NCI-H1092 treated with DMSO at 0.1 percent for 48 hours (cell line): ENCODE measurements around the gene CCDC141.
"Not testable (repeated sequence)": the region's sequence is repeated elsewhere in the genome, so short reads cannot be mapped to it uniquely, and the experiment has no call there.

Source experiments
- DNase-seq: peaks from one replicate; lab custom pipeline; 2025; lab: John Stamatoyannopoulos, UW

CCDC141 gene

GRCh38 chr2:179044500-179044899 is 5.4 kb downstream of the CCDC141 start:
- no peak for DNase-seq

- DNase-seq = no peak
Measured at GRCh38 chr2:179037807-179038206, 12.1 kb downstream of the CCDC141 start.

DNA sequence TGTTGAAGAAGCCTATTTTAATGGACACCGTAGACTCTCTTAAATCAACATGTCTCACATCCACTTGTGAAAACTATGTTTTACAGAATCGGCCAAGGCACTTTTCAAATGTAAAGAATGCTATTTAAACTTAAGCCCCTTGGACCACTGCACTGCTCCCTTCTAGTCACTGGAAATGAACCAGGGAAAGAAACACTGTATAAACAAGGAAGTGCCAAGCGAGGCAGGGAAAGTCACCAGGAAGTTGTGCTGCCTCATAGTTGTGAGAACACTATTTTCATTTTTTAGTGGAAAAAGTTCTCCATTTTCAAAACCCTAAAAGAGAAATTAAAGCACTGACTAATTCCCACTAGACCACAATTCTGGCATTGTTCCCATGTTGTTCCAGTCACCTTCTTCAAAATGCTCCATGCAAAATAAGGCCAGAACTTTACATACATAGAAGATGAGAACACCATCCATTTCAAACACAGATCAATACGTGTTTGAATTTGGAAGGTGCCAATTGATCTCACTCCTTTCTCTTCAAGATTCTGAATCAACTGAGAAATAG is 13.5 kb downstream of the CCDC141 start:
- DNase-seq = no peak

- DNase-seq = no peak
Measured at GRCh38 chr2:179031731-179032408, 18.1 kb downstream of the CCDC141 start.

DNA sequence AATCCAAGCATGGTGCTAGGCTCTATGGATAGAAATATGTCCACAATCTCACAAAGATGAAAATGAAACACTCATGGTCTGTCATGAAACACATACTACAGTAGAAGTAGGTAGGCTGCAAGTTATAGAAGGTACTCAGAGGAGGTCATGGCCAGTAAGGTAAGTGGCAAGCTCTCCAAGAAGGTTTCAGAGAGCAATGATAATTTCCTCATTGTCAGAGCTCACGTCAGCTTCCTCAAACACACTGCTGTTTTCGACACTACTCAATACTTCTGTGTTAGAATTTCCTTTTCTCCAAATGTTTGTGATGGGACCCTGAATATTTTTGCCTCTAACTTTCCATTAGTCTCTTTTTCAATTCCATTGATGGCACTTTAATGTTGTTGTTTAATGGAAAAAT is 25.5 kb downstream of the CCDC141 start:
- DNase-seq = no peak

DNA sequence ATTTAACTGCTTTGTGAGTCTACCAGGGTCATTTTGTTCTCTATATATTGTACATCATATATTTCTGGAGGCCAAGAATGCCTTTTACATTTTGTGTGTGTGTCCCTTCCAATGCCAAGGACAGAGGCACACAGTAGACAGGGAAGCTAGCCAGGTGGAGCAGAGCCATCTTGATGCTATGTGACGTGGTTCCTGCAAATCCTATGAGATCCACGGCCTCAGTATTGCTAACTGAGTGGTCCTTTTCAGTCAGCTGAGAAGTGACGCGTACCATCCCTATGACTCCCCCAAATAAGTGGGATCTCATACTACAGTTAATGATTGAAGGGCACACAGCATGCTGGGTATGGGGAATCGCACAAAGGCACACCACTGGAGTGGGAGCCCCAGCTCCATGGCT is 27.3 kb downstream of the CCDC141 start:
- no peak for DNase-seq

- no peak for DNase-seq
Measured at GRCh38 chr2:179021258-179021657, 28.7 kb downstream of the CCDC141 start.

- DNase-seq = peak; percentile 18
Measured at GRCh38 chr2:179020156-179020750, 29.7 kb downstream of the CCDC141 start.

- DNase-seq = no peak
Measured at GRCh38 chr2:179019260-179019659, 30.7 kb downstream of the CCDC141 start.

GRCh38 chr2:179017773-179018357 is 32.1 kb downstream of the CCDC141 start:
- DNase-seq = no peak

GRCh38 chr2:179014189-179014588 is 35.7 kb downstream of the CCDC141 start:
- not testable (repeated sequence) for DNase-seq

GRCh38 chr2:179005976-179006375 is 44.0 kb downstream of the CCDC141 start:
- DNase-seq = no peak

- DNase-seq = no peak
Measured at GRCh38 chr2:178999476-178999875, 50.5 kb downstream of the CCDC141 start.

GRCh38 chr2:178998539-178998938 is 51.4 kb downstream of the CCDC141 start:
- no peak for DNase-seq

GRCh38 chr2:178997477-178997876 is 52.5 kb downstream of the CCDC141 start:
- no peak for DNase-seq

DNA sequence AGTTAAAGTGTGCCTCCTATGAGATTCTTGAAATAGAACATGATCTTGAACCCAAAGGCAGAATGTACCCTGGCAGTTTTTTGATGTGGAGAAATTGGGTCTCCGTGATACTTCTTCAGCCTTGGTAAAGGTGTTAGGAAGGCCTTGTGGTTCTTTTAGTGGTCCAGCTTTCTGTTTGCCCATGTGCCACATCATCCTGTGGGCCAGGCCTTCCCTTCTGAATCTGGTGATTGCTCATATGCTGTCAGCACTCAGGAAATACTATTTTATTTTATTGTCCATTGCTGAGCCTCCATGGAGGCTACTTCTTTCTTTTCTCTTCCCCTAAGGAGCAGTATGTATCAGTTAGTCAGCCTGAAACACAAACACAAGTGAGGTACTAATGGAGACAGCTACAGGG is 52.9 kb downstream of the CCDC141 start:
- DNase-seq = no peak

GRCh38 chr2:178994264-178994663 is 55.7 kb downstream of the CCDC141 start:
- no peak for DNase-seq

- no peak for DNase-seq
Measured at GRCh38 chr2:178993788-178994187, 56.1 kb downstream of the CCDC141 start.

DNA sequence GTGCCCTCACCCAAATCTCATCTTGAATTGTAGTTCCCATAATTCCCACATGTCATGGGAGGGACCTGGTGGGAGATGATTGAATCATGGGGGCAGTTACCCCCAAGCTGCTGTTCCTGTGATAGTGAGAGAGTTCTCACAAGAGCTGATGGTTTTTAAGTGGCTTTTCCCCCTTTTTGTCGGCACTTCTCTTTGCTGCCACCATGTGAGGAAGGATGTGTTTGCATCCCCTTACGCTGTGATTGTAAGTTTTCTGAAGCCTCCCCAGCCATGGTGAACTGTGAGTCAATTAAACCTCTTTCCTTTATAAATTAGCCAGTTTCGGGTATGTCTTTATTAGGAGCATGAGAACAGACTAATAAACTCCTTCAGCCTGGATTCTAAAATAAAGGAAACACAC is 57.2 kb downstream of the CCDC141 start:
- DNase-seq = not testable (repeated sequence)

GRCh38 chr2:178990533-178991241 is 59.2 kb downstream of the CCDC141 start:
- DNase-seq = no peak

GRCh38 chr2:178989424-178989823 is 60.5 kb downstream of the CCDC141 start:
- DNase-seq = not testable (repeated sequence)

GRCh38 chr2:178982652-178983051 is 67.3 kb downstream of the CCDC141 start:
- not testable (repeated sequence) for DNase-seq

- DNase-seq = no peak
Measured at GRCh38 chr2:178980815-178981214, 69.1 kb downstream of the CCDC141 start.
